Stimulated activated CD4-positive, alpha-beta T cell treated with anti-CD3 and anti-CD28 coated beads, Interleukin-15, amount 100 ng/mL, for 24 hours (primary cell): ENCODE measurements around the gene NTMT1.

Experiments used
- DNase-seq: peaks from one replicate; pipeline ENCODE4 v3.0.0-alpha.2; 2020

Gene NTMT1

GRCh38 chr9:129682381-129682780 is 56.4 kb downstream of the NTMT1 start:
- DNase-seq: no peak

GRCh38 chr9:129685220-129685932 is 59.4 kb downstream of the NTMT1 start:
- DNase-seq: no peak
